GM18907 (cell line): ENCODE results near the gene HPSE2.
A peak's percentile ranks its signal among the peaks of the same experiment; 100 is the strongest.

ENCODE experiments used
- ATAC-seq: cut with Tn5 transposase; IDR thresholded peaks from one replicate; pipeline ENCODE4 v1.9.1; 2021; ENCODE audit warnings: mild to moderate bottlenecking, moderate library complexity; ENCODE audit not compliant: unreplicated experiment

HPSE2 gene

GRCh38 chr10:98445200-98445812 is 790.3 kb downstream of the HPSE2 start:
- no peak for ATAC-seq

DNA sequence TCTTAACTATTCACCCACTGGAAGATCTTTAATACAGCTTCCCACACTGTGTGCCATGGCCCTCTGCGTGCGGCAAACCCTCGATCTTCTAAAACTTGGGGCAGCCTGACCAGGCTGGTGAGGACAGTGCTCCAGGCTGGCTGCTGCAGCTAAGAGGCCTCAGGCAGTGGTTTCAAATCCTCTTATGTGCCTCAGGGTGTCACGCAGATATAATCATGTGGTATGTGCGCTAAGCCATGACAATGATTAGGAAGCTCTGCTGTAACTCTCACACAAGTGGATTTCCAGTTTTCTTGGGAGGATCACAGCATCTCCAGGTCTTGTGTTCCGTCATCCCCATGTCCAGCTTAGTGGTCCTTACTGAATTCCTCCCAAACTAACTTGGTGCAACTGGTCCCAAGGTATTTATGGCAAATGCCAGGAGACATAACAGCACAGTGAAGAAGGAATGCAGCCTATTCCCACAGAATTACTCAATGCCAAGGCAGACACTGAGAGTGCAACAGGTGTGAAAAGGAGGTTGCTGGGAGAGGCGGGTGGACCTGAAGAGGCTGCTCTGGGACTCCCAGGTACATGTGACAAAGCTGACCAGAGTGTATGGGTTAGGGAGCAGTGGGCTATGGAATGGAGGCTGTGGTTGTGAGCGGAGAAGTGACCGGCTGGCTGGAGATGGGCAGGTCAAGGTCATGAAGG is 791.2 kb downstream of the HPSE2 start:
- ATAC-seq, result no peak

DNA sequence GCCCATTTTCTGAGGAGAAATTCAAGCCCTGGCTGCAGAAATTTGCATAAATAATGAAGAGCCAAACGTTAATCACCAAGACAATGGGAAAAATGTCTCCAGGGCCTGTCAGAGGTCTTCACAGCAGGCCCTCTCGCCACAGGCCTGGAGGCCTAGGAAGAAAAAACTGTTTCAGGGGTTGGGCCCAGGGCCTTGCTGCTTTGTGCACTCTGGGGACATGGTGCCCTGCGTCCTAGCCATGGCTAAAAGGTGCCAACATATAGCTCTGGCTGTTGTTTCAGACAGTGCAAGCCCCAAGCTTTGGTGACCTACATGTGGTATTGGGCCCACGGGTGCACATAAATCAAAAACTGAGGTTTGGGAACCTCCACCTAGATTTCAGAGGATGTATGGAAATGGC is 796.9 kb downstream of the HPSE2 start:
- ATAC-seq, result no peak

- no peak for ATAC-seq
Observed at GRCh38 chr10:98436704-98437103, 798.9 kb downstream of the HPSE2 start.

GRCh38 chr10:98435178-98435577 is 800.5 kb downstream of the HPSE2 start:
- no peak for ATAC-seq

DNA sequence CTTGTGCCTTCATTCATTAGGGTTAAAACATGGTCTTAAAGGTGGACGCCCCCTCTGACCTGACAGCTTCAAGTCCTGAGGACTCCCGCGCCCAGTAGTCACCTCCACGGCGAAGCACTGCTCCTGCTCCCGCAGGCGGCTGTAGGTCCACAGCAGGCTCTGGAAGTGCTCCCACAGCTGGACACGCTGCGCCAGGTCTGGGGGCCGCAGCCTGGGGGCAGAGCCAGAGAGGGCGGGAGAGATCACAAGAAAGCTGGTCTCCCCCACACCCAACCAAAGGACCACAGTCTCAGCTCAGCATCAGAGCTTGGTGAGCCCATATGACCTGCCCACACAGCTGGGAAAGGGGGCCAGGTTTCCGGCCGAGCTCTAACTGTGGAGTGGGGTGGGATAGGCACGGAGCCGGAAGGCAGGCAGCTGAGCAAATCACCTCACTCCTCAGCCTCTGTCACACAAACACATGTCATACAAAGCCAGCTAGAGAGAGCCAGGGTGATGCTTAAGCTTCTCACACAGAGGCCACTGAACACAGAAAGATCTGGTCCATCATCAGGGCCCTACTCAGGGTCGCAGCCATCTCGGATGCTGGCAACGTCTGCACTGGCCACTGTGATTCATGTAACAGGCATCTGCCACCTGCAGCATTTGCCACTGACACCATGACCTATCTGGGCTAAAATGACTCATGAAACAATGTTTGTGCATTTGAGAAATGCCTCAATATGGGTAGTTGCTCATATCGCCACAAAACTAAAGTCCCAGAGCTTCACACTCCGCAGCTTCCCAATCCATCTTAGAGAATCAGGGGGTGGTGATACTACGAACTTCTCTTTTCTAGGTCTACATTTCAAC is 801.5 kb downstream of the HPSE2 start:
- no peak for ATAC-seq

DNA sequence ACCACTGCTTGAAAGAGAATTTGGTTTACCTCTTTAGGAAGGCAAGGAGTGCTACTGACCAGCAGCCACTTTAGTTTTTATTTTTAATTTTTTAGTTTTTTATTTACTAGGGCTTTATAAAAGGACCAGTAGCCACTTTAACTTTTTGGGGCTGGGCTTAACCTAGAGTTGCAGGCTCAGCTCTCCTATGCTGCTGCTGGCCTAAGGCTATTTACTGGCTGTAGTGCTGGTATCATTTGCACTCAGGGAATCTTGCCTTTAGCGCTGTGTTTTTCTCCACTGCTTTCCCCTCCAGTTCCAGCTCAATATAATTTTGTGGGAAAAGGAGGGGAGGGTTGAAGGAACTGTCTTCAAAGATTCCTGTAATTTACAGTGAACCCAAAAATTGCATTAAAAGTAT is 802.3 kb downstream of the HPSE2 start:
- ATAC-seq, result no peak

GRCh38 chr10:98432330-98432729 is 803.3 kb downstream of the HPSE2 start:
- no peak for ATAC-seq

GRCh38 chr10:98431016-98431415 is 804.6 kb downstream of the HPSE2 start:
- ATAC-seq, result no peak

- no peak for ATAC-seq
Observed at GRCh38 chr10:98430427-98430826, 805.2 kb downstream of the HPSE2 start.

DNA sequence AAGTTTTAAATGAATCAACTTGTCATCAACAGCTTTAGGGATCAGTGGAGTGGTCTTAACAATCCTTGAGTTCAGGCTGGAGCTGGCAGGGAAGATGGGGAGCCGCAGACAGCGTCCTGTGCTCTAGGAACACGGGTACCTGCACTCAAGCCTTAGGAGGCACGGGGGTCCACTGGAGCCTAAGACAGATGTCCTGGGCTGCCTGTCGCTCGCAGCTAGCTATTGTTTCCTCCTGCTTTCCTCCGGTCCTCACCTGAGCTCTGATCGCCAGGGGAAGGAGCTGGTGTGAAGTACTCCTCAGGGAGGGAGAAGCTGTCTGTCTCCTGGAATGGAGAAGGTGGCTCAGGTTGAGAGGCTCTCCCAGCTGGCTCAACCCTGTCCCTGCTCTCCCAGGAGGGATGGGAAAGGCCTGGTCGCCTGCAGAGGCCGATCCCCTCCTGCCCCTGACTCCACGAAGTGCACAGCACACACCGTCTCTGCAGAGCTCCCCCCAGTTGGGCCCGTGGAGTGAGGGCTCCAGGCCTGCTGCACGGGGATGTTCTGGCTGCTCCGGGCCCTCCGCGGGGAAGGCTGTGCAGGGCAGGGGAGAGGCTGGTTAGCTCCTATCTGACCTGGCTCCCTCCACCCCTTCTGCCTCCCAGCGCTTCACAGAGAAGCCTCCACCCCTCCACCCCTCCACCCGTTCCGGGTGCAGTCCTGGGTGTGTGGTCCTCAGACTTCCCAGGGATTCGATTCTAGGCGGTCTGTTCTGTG is 806.2 kb downstream of the HPSE2 start:
- ATAC-seq, result no peak

DNA sequence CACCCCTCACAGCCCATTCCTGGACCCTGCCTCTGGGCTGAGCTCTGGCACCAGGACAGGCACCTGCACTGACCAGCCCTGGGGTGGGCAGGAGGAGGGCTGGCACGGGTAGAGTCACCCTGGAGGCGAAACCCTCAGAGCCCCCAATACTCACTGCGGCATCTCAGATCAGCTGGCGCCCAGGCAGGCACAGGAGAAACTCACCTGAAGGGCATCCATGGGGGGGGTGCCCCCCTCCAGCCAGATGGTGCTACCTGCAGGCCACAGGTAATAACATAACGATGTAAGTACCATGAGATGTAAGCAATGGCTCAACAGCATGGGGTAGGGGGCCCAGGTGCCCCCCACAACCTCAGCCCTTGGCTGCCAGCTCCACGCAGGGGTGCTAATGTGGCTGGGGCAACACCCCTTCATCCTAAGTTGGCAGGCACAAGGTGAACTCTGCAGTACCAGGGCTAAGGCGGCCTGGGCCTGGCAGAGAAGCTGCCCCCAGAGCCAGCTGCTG is 808.6 kb downstream of the HPSE2 start:
- no peak for ATAC-seq

GRCh38 chr10:98425511-98426352 is 809.9 kb downstream of the HPSE2 start:
- peak; percentile 68 for ATAC-seq

DNA sequence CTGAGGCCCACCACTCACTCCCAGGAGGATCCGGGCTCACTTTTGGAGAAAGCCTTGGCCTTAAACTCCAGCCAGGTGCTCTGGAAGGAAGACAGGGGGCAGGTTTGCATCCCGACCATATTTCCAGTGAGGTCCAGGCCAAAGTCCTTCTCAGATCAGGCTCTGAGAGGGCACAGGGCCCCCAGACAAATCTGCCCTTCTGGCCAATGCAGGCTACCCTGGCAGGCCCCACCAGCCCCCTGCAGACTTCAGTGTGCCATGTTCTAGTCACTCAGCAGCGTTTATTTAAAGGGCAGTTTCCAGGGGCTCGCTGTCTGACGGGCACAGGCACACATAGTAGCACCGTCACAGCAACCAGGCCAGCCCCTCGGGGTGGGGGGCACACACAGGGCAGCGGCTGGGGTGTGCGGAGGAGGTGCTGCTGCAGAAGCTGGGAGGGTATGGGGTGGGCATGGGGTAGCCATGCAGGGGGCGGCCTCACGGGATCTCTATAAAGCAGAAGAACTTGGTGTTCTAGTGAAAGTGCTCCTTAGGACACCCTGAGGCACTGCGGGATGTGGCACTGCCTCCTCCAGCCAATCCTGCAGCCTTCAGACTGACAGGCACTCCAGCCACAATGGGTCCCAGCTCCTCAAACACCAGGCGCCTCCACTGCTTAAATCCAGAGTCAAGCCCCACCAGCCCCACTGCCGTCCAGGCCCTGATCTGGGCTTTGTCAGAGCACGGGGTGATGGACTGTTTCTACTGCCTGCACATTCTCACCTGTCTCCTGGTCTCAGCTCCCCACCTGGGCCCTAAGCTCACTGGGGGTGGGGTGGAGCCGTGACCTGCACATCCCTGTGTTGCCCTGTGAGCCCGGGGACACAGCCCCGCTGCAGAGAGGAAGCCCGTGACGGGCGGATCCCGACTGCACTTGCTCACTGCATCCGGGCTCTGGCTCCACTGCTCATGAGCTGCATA is 811.1 kb downstream of the HPSE2 start:
- ATAC-seq, result no peak

DNA sequence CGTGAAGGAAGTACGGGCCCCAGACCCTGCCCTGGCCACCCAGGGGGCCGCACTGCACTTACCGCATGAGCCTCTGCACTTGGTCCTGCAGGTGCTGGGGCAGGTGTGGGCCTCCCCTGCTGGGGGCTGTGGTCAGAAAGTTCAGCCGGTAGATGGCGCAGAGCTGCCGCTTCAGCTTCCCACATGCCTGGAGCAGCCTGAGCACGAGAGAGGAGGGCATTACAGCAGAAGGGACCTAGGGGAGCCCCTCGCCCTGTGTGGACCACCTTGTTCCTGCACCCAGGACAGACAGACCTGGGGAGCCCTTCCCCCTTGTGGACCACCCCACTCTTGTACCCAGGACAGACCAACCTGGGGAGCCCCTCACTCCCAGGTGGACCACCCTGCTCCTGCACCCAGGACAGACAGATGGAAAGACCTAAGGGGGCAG is 811.9 kb downstream of the HPSE2 start:
- no peak for ATAC-seq

DNA sequence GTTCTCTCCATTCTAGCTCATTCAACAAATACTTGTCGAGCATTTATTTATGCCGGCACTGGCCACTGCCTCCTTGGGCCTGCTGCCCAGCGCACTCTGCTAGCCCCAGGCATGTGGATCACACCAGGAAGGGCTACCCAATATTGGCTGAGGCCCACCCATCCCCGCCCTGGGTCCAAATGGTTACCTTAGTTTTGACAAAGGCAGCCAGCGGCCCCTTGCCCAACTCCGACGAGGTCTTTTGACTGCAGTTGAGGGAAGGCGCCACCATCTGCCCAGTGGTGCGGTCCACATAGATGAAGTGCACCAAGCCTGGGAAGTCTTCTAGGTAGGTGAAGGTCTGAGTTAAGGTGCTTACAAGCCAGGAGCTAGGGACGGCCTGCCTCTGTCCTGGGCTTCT is 813.5 kb downstream of the HPSE2 start:
- no peak for ATAC-seq

DNA sequence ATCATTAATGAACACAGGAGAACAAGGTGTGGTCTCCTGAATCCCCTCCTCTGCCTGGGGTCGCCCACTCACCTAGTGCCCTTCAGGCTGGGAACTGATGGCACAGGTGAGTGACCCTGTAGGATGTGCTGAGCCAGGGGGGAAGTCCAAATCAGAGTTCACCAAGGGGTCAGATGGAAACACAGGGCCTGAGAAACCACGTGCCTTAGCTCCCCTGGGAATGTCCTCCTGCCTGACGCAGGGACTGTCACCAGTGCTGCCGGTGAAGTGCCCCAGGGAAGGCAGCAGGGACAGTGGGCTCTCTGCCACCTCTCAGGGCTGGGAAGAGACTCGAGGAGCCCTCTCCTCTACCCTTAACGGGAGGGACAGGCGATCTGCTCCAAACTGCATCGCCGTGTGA is 814.9 kb downstream of the HPSE2 start:
- ATAC-seq, result no peak

DNA sequence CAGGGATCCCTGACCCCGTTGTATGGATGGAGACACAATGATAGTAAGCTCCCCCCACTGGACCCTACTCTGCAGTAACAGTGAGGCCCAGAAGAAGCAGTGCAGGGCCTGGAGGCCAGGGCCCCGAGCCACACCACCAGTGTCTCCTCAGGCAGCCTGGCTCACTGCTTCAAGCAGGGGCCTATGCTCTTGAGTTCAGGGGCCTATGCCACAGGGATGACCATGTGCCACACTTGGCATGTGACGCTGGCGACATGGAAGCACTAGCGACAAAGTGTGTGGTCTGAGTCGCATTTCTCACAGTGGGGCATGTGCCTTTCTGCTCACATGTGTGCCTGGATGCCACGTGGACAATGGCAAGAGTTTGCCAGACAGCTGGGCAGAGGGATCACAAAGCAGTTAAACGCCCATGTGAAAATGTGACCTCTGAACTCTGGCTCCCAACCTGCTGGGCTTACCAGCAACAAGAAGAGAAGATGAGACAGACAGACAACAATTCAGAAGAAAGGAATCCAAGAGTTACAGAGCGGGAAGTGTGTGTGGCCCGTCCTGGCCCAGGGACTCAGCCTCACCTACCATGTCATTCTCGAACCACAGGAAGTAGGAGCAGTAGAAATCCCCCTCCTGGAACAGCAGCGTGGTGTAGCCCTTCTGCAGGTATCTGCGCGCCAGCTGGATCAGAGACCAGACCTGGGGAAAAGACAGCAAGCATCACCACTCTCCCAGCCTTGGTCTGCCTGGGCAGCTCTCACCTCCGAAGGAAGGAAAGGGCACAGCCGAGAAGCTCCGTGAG is 816.0 kb downstream of the HPSE2 start:
- no peak for ATAC-seq
